NCI-H1694 (cell line): Measurements from ENCODE around the gene ATXN7L1.
"Not testable (repeated sequence)": the region's sequence is repeated elsewhere in the genome, so short reads cannot be mapped to it uniquely, and the experiment has no call there.

Experiments used
- DNase-seq: peaks from one replicate; lab custom pipeline; 2025; lab: John Stamatoyannopoulos, UW

The ATXN7L1 gene

GRCh38 chr7:105744258-105744657 is 132.1 kb downstream of the ATXN7L1 start:
- no peak for DNase-seq

GRCh38 chr7:105743351-105744090 is 132.9 kb downstream of the ATXN7L1 start:
- no peak for DNase-seq

- DNase-seq = no peak
Measured at GRCh38 chr7:105742787-105743186, 133.6 kb downstream of the ATXN7L1 start.

- DNase-seq = no peak
Measured at GRCh38 chr7:105741982-105742381, 134.4 kb downstream of the ATXN7L1 start.

GRCh38 chr7:105738133-105738532 is 138.3 kb downstream of the ATXN7L1 start:
- no peak for DNase-seq

GRCh38 chr7:105734233-105734632 is 142.2 kb downstream of the ATXN7L1 start:
- no peak for DNase-seq

GRCh38 chr7:105731042-105731441 is 145.4 kb downstream of the ATXN7L1 start:
- no peak for DNase-seq

GRCh38 chr7:105728028-105728427 is 148.4 kb downstream of the ATXN7L1 start:
- no peak for DNase-seq

GRCh38 chr7:105724688-105725087 is 151.7 kb downstream of the ATXN7L1 start:
- DNase-seq = no peak

- peak; percentile 86 for DNase-seq
Measured at GRCh38 chr7:105723572-105723971, 152.8 kb downstream of the ATXN7L1 start.

- DNase-seq = no peak
Measured at GRCh38 chr7:105721571-105722104, 154.8 kb downstream of the ATXN7L1 start.

- DNase-seq = no peak
Measured at GRCh38 chr7:105719919-105720318, 156.5 kb downstream of the ATXN7L1 start.

GRCh38 chr7:105719395-105719794 is 157.0 kb downstream of the ATXN7L1 start:
- DNase-seq = no peak

- no peak for DNase-seq
Measured at GRCh38 chr7:105718511-105718925, 157.9 kb downstream of the ATXN7L1 start.

- DNase-seq = no peak
Measured at GRCh38 chr7:105715528-105715927, 160.9 kb downstream of the ATXN7L1 start.

GRCh38 chr7:105713488-105714465 is 162.6 kb downstream of the ATXN7L1 start:
- DNase-seq = no peak

- no peak for DNase-seq
Measured at GRCh38 chr7:105712877-105713276, 163.5 kb downstream of the ATXN7L1 start.

- DNase-seq = no peak
Measured at GRCh38 chr7:105711726-105712402, 164.5 kb downstream of the ATXN7L1 start.

- not testable (repeated sequence) for DNase-seq
Measured at GRCh38 chr7:105710720-105711119, 165.7 kb downstream of the ATXN7L1 start.

GRCh38 chr7:105708763-105709080 is 167.7 kb downstream of the ATXN7L1 start:
- no peak for DNase-seq

GRCh38 chr7:105707967-105708762 is 168.2 kb downstream of the ATXN7L1 start:
- DNase-seq = no peak
